OCI-LY1 (cell line): ENCODE data around the gene C22orf31.

Experiments
- H2AFZ ChIP-seq: fragments of 200-600 bp; sonication (generic), shearing (Covaris generic); 2 replicates; pipeline ENCODE4 v1.6.0; 2014; ENCODE audit warnings: antibody characterized with exemption, mild to moderate bottlenecking, low read length
- H3F3A ChIP-seq: fragments of 200-600 bp; sonication (generic), shearing (Covaris generic); 2 replicates; pipeline ENCODE4 v1.6.0; 2014; ENCODE audit warnings: mild to moderate bottlenecking, antibody characterized with exemption, low read length, moderate library complexity; ENCODE audit not compliant: insufficient read depth
- H3K27ac ChIP-seq: fragments of 200-600 bp; sonication (generic); 2 replicates; pipeline ENCODE4 v1.5.1; 2014; ENCODE audit warnings: low read length, mixed run types, mild to moderate bottlenecking, low read depth; ENCODE audit not compliant: poor library complexity, severe bottlenecking
- H3K27me3 ChIP-seq: fragments of 200-600 bp; sonication (generic); 2 replicates; pipeline ENCODE4 v1.6.0; 2014; ENCODE audit warnings: antibody characterized with exemption, mild to moderate bottlenecking, low read length, moderate library complexity; ENCODE audit not compliant: insufficient read depth
- H3K36me3 ChIP-seq: fragments of 200-600 bp; sonication (generic); 2 replicates; pipeline ENCODE4 v1.6.1; 2014; ENCODE audit warnings: mild to moderate bottlenecking, antibody characterized with exemption, low read length, moderate library complexity, mixed read lengths; ENCODE audit not compliant: insufficient read depth
- H3K4me1 ChIP-seq: fragments of 200-600 bp; sonication (generic); 2 replicates; pipeline ENCODE4 v1.5.1; 2014; ENCODE audit warnings: mild to moderate bottlenecking, low read length, moderate library complexity; ENCODE audit not compliant: insufficient read depth, severe bottlenecking
- H3K4me2 ChIP-seq: fragments of 200-600 bp; sonication (generic), shearing (Covaris generic); 2 replicates; pipeline ENCODE4 v1.6.1; 2014; ENCODE audit warnings: low read length
- H3K4me3 ChIP-seq: fragments of 200-600 bp; sonication (generic); 2 replicates; pipeline ENCODE4 v1.5.1; 2014; ENCODE audit warnings: low read length, low read depth, mild to moderate bottlenecking, mixed read lengths; ENCODE audit not compliant: poor library complexity, severe bottlenecking
- H3K79me2 ChIP-seq: fragments of 200-600 bp; shearing (Covaris generic); 2 replicates; pipeline ENCODE4 v1.6.1; 2016; ENCODE audit warnings: mixed run types, low read length, mixed read lengths; ENCODE audit not compliant: insufficient read depth
- H3K9ac ChIP-seq: fragments of 200-600 bp; sonication (generic), shearing (Covaris generic); 2 replicates; pipeline ENCODE4 v1.6.1; 2014; ENCODE audit warnings: mild to moderate bottlenecking, low read length, mixed read lengths
- H3K9me2 ChIP-seq: fragments of 200-600 bp; sonication (generic), shearing (Covaris generic); 2 replicates; pipeline ENCODE4 v1.6.1; 2014; ENCODE audit warnings: low read depth, mild to moderate bottlenecking, low read length, mixed read lengths
- H3K9me3 ChIP-seq: fragments of 200-600 bp; shearing (Covaris generic); 2 replicates; pipeline ENCODE4 v1.6.1; 2014; ENCODE audit warnings: low read length, mixed read lengths
- H4K20me1 ChIP-seq: fragments of 200-600 bp; sonication (generic), shearing (Covaris generic); 2 replicates; pipeline ENCODE4 v1.6.0; 2016; ENCODE audit warnings: mild to moderate bottlenecking, low read length; ENCODE audit not compliant: insufficient read depth
- EZH2 ChIP-seq: fragments of 200-600 bp; sonication (generic), shearing (Covaris generic); IDR thresholded peaks from 2 replicates; pipeline ENCODE4 v1.8.0; 2017; ENCODE audit warnings: borderline replicate concordance, mixed run types, mild to moderate bottlenecking, antibody characterized with exemption, low read length, moderate library complexity, mixed read lengths
- TF ChIP-seq, protein P1 (sequence below): fragments of 200-600 bp; sonication (generic), shearing (Covaris generic); IDR thresholded peaks from 2 replicates; pipeline ENCODE4 v1.5.1; 2017; ENCODE audit warnings: mild to moderate bottlenecking, antibody characterized with exemption, low read length, moderate library complexity, mixed read lengths

Gene C22orf31

DNA sequence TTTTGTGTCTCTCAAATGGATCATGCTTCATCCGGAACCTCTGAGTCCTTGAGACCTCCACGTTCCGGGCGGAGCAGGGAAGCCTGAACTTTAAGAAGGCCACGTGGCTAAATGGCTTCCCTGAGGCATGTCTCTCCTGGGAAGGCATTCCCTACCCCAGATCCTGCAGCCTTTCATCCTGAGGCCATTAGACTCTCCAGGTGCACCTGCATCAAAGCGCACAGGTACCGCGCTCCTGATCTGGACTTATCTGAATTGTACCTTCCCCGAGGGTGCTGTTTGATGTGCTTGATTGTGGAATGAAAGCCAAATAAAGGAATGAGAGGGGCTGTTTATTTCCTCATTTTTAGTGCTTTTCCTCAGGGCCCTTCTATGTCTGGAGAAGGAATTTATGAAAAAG lies 22.5 kb downstream of the C22orf31 start:
- H3K9me3 ChIP-seq: no peaks in the 10 kb centered on the region
- no peaks in the 10 kb centered on the region for H3K79me2 ChIP-seq
- H3K27ac ChIP-seq: no peak overlapping the region
- no peaks in the 10 kb centered on the region for H3K36me3 ChIP-seq
- TF ChIP-seq, protein P1, sequence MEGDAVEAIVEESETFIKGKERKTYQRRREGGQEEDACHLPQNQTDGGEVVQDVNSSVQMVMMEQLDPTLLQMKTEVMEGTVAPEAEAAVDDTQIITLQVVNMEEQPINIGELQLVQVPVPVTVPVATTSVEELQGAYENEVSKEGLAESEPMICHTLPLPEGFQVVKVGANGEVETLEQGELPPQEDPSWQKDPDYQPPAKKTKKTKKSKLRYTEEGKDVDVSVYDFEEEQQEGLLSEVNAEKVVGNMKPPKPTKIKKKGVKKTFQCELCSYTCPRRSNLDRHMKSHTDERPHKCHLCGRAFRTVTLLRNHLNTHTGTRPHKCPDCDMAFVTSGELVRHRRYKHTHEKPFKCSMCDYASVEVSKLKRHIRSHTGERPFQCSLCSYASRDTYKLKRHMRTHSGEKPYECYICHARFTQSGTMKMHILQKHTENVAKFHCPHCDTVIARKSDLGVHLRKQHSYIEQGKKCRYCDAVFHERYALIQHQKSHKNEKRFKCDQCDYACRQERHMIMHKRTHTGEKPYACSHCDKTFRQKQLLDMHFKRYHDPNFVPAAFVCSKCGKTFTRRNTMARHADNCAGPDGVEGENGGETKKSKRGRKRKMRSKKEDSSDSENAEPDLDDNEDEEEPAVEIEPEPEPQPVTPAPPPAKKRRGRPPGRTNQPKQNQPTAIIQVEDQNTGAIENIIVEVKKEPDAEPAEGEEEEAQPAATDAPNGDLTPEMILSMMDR: no peak
- TF ChIP-seq EZH2: no peak
- no peaks in the 10 kb centered on the region for H3F3A ChIP-seq
- no peaks in the 10 kb centered on the region for H3K9me2 ChIP-seq
- H3K4me3 ChIP-seq: no peak overlapping the region
- H3K9ac ChIP-seq: no peak overlapping the region
- peaks cover 9% of the 10 kb centered on the region; the same call in 1 of the 2 replicates for H3K27me3 ChIP-seq
- no peaks in the 10 kb centered on the region for H4K20me1 ChIP-seq
- H3K4me1 ChIP-seq: no peaks in the 10 kb centered on the region
- no peak overlapping the region for H3K4me2 ChIP-seq
- H2AFZ ChIP-seq: no peak overlapping the region

DNA sequence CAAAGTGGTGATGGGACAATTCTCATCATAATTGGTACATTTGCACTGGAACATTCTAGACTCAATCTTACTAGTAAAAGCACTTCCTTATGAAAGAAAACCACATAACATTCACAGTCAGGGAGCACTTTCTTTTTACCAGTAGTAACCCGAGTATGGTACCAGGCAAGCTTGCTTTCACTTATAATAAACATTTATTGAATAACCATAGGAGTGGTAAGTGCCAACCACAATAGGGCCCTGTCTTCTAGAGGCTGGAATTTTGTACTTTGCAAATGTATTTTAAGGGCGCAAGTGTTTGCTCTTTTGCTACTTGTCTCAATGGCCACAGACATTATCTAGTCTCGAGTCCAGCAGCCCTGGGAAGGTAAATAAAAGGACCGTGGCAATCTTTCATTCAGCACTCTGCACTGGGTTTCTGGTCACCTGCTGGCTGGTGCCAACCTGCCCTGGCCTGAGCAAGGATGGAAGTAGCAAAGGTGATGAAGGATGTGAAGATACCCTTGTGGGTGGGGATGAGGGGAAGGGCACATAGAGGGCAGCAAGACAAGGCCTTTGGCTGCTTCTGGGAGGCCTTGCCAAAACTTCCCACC lies 24.2 kb downstream of the C22orf31 start:
- Histone ChIP-seq H3K27ac (no peak overlapping the region), H3K4me2 (no peak overlapping the region), H3K36me3 (no peaks in the 10 kb centered on the region), H3K9ac (no peak overlapping the region), H4K20me1 (no peaks in the 10 kb centered on the region), H3K9me2 (no peaks in the 10 kb centered on the region), H3K27me3 (peaks cover 9% of the 10 kb centered on the region; the same call in 1 of the 2 replicates), H3F3A (no peaks in the 10 kb centered on the region), H3K4me3 (no peak overlapping the region), H3K9me3 (no peaks in the 10 kb centered on the region), H3K79me2 (no peaks in the 10 kb centered on the region), H3K4me1 (no peaks in the 10 kb centered on the region), H2AFZ (no peak overlapping the region)
- no peak for TF ChIP-seq EZH2
- TF ChIP-seq, protein P1: no peak

DNA sequence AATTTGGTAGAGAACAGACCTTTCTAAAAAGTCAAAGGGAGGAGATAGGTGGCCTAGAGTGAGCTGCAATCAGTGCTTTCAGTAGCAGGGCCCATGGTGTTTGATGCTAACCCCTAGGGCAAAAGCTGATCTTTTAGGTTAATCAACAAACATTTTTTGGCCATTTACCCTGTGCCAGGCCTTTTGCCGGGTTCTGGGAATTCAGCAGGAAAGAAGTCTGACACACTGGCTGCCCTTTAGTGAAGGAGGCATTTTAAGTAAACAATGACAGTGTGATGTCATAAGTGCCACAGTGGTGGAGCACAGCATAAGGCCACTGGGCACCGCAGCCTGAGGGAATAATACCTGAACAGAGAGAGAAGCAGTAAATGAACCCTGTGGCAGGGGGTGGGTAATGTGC lies 29.0 kb downstream of the C22orf31 start:
- no peak overlapping the region for H3K4me2 ChIP-seq

More for the DNA sequence above, 29.0 kb downstream of the C22orf31 start:
- Histone ChIP-seq H2AFZ (no peak overlapping the region), H3K27ac (no peak overlapping the region), H3K79me2 (no peaks in the 10 kb centered on the region), H4K20me1 (no peaks in the 10 kb centered on the region), H3K36me3 (no peaks in the 10 kb centered on the region), H3K9me2 (no peaks in the 10 kb centered on the region), H3K4me1 (no peaks in the 10 kb centered on the region), H3K27me3 (peaks cover 5% of the 10 kb centered on the region; the same call in 1 of the 2 replicates), H3F3A (no peaks in the 10 kb centered on the region), H3K4me3 (no peak overlapping the region), H3K9ac (no peak overlapping the region), H3K9me3 (no peaks in the 10 kb centered on the region)
- TF ChIP-seq, protein P1: no peak
- TF ChIP-seq EZH2: no peak
